Ecto neural progenitor cell (in vitro differentiated cells): ENCODE data around the gene KNDC1.
A peak's percentile ranks its signal among the peaks of the same experiment; 100 is the strongest.
"Not testable (repeated sequence)": the region's sequence is repeated elsewhere in the genome, so short reads cannot be mapped to it uniquely, and the experiment has no call there.

Source experiments
- DNase-seq: peaks from one replicate; pipeline ENCODE4 v3.0.0-alpha.2; 2018; ENCODE audit warnings: low spot score

KNDC1 gene

DNA sequence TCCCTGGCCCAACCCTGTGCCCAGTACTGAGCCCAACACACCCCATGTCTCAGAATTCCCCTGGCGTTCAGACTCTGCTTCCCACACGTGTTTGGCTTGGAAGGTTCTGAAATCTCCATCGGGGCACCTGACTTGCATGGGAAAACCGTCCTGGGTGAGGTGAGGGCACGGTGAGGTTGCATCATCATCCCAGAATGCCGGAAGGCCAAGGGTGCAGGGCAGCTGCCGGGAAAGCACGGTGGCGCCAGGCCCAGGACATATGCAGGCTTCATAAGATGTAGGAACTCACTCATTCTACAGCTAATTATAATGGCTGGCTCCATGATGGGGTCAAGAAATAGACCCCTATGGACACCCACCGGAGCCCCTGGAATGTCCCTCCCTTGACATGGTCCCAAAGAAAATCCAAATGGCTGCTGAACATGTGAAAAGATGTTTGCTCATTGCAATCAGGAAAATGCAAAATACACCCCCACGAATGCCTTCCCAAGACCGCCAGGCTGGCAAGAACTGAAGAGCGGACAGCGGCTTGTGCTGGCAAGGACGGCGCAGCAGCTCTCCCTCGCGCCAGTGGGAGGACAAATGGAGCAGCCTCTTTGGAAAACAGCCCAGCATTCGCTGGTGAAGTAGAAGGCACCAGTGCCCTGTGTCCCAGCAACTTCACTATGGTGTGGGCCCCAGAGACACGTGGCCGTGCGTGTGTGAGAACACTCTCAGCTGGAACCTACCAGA is 2.3 kb downstream of the KNDC1 start:
- DNase-seq, result no peak

DNA sequence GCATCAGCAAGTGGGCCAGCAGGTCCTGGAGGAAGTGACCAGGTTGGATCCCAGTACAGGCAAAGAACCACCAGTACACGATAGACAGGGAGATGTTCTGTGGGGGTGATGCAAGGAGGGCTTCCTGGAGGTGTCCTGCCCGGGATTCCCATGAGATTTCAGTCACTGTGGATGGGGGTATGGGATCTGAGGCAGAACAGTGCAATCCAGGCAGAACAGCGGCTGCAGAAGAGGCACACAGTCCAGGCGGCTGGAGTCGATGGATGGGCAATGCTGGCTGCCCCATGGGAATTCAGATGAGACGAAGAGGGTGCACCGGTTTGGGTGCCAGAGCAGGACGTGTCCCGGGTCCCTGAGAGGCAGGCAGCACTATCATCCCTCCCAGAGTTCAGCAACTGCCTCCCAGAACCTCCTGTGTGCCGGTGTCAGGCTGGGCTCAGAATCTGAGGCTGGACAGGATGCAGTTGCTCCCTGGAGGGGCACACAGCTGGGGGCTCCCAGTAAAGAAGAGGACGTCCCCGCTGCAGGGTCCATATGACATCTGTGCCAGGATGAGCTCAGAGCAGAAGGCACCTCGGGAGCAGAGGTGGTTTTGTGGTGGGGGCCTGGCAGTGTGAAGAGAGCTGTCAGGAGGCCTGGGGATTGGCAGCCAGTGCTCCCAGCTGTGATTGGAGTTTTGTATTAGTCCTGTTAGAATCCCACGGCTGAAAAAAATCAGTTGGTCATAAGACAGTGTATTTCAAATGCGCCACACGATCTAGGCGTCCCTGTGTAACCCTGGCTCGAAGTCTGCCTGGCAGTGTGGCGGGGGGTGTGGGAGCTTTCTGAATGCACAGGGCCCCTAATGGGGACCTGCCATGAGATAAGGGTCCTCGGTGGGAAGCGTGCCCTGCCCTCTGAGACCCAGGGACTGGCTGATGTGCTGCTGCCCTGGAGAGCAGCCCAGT is 3.2 kb downstream of the KNDC1 start:
- DNase-seq, result no peak

DNA sequence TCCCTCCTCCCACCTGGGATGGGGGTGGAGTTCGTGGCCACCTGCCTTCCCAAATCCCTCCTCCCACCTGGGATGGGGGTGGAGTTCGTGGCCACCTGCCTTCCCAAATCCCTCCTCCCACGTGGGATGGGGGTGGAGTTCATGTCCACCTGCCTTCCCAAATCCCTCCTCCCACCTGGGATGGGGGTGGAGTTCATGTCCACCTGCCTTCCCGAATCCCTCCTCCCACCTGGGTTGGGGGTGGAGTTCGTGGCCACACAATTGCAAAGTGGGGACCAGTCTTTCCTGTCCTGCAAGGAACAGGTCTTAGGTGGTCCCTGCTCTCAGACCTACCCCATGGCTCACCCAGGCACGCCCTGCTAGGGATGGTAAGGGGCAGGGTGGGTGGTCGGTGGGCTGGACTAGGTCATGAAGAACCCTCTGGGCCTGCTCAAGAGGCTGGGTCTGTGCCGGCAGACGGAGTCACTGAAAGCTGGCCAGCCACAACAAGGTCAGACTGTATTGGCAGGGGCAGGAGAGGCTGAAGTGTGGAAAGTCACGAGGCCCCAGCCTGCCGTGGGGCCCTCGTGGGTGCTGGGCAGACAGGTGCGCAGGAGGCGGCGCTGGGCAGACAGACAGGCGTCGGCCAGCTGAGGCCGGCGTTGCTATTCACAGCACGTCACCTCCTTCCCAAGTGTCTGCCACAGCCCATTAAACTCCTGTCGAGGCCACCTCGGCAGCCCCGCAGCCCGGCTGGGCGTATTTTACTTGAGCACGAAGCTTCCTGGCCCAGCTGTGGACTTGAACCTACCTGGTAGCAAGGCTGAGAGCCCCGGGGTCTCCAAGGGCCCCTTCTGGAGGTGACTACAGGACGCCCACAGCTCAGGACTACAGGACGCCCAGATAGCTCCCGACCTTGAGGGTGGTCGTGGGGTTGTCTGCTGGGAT is 4.1 kb downstream of the KNDC1 start:
- no peak for DNase-seq

DNA sequence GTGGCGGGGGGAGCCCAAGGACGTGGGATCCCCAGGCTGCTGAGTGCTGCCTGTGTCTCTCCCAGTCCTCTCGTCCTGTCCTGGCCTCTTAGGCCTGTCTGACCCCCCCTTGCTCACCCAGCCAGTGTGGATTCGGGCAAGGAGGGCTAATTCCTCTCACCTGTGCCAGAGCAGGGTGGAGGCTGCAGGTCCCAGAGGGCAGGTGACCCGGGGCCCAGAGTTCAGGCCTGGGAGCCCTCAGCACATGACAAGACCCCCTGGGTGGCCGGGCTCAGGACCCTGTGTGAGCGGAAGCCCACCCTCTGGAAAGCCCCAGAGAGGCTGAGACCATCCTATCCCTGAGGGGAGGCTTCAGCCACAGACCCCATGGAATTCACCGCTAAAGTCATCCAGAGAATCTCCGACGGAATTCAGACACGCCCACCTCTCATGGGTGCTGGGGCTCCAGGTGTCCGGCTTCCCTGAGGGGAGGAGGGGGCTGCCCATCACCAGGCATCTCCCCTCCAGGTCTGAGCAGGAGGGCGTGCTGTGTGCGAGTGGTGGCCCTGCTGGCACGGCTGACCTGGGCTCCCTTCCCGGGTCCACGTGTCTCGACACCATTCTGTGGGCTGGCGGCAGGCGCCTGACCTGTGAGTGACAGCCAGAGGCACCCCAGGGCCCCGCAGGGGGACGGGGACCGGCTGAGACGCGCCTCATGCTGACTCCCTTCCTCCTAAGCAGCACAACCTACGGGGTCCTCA is 5.0 kb downstream of the KNDC1 start:
- no peak for DNase-seq

- DNase-seq, result no peak
Measured at GRCh38 chr10:133165556-133166503, 5.8 kb downstream of the KNDC1 start.

DNA sequence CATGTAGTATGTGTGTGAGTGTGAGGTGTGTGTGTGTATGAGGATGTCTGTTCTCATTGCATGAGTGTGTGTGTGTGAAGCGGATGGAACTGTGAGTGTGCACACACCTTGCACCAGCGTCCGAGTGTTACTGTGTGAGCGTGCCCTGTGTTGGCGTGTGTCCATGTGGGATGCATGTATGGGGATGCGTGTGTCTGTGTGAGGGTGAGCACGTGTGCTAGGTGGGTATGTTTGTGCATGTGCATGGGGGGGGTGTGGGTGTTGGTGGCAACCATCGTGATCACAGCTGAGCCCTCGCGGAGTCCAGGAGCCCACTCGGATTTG is 6.4 kb downstream of the KNDC1 start:
- DNase-seq, result no peak

GRCh38 chr10:133166828-133167692 is 7.0 kb downstream of the KNDC1 start:
- no peak for DNase-seq

DNA sequence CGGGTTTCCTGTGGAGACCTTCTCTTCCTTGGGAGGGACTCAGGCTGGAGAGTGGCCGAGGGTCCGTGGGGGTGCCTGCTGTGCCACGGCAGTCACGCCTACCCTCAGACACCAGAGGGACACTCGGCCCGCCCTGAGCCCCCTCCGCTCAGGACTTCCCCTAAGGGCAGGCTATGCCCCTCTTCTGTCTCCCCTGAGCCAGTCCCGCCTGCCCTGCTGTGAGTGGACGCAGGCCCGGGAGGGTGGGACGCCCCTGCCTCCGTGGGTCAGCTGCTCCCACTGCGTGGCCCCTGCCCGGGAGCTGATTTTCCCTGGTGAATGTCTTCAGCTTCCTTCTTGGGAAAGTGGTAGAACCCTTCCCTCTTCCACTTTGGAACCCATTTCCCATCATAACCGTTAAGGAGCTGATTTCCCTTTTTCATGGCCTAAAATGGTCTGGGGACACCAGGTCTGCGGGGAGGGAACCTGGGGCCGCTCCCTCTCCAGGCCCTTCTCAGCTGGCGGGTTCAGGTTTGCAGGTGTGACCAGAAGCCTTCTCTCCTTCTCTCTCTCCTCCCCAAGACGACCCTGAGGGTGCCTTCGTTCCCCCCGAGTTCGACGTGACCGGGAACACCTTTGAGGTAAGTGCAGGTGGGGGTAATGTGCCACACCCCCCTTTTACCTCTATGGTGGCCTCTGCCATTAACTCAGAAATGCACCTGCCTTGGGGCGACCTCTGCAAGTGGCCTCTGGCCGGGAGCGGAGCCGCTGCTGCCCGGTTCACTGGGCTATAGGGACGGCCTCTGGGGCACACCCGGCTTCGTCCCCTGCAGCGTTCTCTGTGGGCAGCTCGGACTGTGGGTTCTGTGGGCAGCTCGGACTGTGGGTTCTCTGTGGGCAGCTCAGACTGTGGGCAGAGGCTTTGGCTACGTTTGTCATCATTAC is 7.9 kb downstream of the KNDC1 start:
- no peak for DNase-seq

- no peak for DNase-seq
Measured at GRCh38 chr10:133168617-133169031, 8.6 kb downstream of the KNDC1 start.

- DNase-seq, result peak; percentile 32
Measured at GRCh38 chr10:133169173-133169947, 9.3 kb downstream of the KNDC1 start.

- no peak for DNase-seq
Measured at GRCh38 chr10:133170092-133170491, 10.1 kb downstream of the KNDC1 start.

GRCh38 chr10:133173860-133174640 is 14.0 kb downstream of the KNDC1 start:
- no peak for DNase-seq

DNA sequence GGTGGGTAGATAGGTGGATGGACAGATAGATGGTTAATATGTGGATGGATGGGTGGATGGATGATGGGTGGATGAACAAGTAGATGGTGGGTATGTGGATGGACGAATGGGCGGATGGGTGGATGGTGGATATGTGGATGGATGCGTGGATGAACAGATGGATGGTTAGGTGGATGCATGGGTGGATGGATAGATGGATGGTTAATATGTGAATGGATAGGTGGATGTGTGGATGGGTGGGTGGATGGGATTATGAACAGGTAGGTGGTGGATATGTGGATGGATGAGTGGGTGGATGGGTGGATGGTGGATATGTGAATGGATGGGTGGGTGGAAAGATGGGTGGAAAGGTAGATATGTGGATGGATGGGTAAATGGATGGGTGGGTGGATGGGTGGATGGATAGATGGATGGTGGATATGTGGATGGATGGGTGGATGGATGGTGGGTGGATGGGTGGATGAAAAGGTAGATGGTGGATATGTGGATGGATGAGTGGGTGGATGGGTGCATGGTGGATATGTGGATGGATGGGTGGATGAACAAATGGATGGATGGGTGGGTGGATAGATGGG is 14.8 kb downstream of the KNDC1 start:
- no peak for DNase-seq

- DNase-seq, result not testable (repeated sequence)
Measured at GRCh38 chr10:133175624-133176023, 15.6 kb downstream of the KNDC1 start.

DNA sequence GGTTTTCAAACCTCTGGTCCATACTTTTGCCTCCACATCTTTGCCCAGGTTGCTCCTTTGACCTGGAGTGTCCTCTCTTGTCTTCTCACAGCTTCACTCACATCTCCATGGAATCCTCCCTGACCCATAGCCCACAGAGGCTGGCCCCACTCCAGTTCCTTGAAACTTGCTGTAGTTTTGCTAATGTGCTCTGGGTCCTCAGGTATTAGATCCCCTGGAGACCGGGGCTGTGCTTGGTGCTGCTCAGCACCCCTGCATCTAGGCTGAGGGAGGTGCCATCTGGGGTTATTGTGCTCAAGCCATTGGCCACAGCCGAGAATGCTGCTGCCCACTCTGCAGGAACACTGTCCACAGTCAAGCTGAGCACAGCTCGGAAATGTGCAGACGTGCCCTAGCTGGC is 16.5 kb downstream of the KNDC1 start:
- DNase-seq, result no peak
